Measurements from ENCODE around the gene BUD23. TPM values are rescaled to one million over a fixed set of nuclear protein-coding genes. Genes with fewer than 3 reads are reported as not detected.

The BUD23 gene
- total and polyA plus RNA-seq, 2 donors (not counting 3 experiments of a cell fraction or from before 2014, with no cell fraction given), result 62.1 to 64.6 TPM

DNA sequence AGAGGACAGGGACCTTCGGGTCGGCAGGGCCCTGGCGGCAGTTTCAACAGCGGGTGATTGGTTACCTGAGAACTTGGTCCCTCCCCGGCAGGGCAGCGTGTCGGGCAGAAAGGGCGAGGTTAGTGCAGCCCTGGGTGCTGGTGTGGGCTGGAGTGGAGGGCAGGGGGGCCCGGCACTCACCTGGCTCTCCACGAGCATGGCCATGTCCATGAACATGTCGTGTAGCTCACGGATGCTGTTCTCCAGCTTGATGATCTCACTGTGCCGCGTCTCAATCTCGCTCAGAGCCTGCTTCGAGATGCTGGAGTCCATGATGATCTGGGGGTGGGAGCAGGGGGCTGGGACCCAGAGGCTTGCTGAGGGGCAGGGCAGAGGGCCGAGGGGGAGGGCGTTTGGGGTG is 19.3 kb downstream of the BUD23 start:
- no peak for DNase-seq (ENCODE audit: low read depth, low spot score)
- ChIA-PET CTCF (interaction anchor here (1.2 to 3.2 kb wide), 5 partner anchors 10 to 96 kb away, joined by 5 to 26 read pairs (median 10); no protein-coding TSS in a partner anchor), POLR2A (interaction anchor here (0.7 kb wide), 1 partner anchor 146 kb away, joined by 5 read pairs; no protein-coding TSS in a partner anchor)
- no peaks in the 10 kb centered on the region for H3K79me2 ChIP-seq (ENCODE audit: control insufficient read depth, insufficient read depth, low read length)
- H3K4me2 ChIP-seq (ENCODE audit: insufficient read depth, low read length), result no peak overlapping the region
- no peaks in the 10 kb centered on the region for H3K27me3 ChIP-seq (ENCODE audit: control insufficient read depth in 2 of 2, insufficient read depth in 2 of 2, low read length in 2 of 2)
- no peak overlapping the region for H3K9ac ChIP-seq (replicated peaks; ENCODE audit: extremely low read depth, insufficient read depth, low read length)
- dilution Hi-C loops (cut with MboI; ENCODE audit: extremely low pct_ligation_motif_present, low sequenced_read_pairs), result no loop called here
- H3K36me3 ChIP-seq (ENCODE audit: control insufficient read depth in 2 of 2, extremely low read depth in 1 of 2, insufficient read depth in 2 of 2, low read length in 2 of 2), result peaks cover 3 to 20% of the 10 kb centered on the region in 2 experiments
- FAIRE-seq, result no peak
- H3K4me1 ChIP-seq (ENCODE audit: control insufficient read depth, extremely low read depth, insufficient read depth, low read length), result peaks cover 9% of the 10 kb centered on the region
- no peaks in the 10 kb centered on the region for H4K20me1 ChIP-seq (replicated peaks; ENCODE audit: control insufficient read depth, extremely low read depth, insufficient read depth, low read length)
- TF ChIP-seq, protein P1, sequence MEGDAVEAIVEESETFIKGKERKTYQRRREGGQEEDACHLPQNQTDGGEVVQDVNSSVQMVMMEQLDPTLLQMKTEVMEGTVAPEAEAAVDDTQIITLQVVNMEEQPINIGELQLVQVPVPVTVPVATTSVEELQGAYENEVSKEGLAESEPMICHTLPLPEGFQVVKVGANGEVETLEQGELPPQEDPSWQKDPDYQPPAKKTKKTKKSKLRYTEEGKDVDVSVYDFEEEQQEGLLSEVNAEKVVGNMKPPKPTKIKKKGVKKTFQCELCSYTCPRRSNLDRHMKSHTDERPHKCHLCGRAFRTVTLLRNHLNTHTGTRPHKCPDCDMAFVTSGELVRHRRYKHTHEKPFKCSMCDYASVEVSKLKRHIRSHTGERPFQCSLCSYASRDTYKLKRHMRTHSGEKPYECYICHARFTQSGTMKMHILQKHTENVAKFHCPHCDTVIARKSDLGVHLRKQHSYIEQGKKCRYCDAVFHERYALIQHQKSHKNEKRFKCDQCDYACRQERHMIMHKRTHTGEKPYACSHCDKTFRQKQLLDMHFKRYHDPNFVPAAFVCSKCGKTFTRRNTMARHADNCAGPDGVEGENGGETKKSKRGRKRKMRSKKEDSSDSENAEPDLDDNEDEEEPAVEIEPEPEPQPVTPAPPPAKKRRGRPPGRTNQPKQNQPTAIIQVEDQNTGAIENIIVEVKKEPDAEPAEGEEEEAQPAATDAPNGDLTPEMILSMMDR (IDR thresholded peaks at IDR 0.05; ENCODE audit: extremely low read depth in 1 of 2, insufficient read depth in 1 of 2, low read depth in 1 of 2, low read length in 2 of 2), result no peak
- no peak for TF ChIP-seq MAX (IDR thresholded peaks at IDR 0.05; ENCODE audit: insufficient read depth, insufficient read length)
- TF ChIP-seq POLR2A (IDR thresholded peaks at IDR 0.05; ENCODE audit: low read depth, low read length), result no peak
- TF ChIP-seq MYC (IDR thresholded peaks at IDR 0.05; ENCODE audit: low read depth, low read length), result no peak
- no peak for TF ChIP-seq POLR2AphosphoS5 (IDR thresholded peaks at IDR 0.05; ENCODE audit: insufficient read depth, low read depth, low read length)
- TF ChIP-seq EZH2 (IDR thresholded peaks at IDR 0.05; ENCODE audit: borderline replicate concordance, low read depth, low read length, severe bottlenecking), result no peak
- no peak for TF ChIP-seq GATA2 (IDR thresholded peaks at IDR 0.05; ENCODE audit: insufficient read depth, insufficient read length, low read depth, low read length)
- no peak for TF ChIP-seq FOS (IDR thresholded peaks at IDR 0.05; ENCODE audit: borderline replicate concordance, insufficient read depth, low read length)
- H3K27ac ChIP-seq (ENCODE audit: insufficient read depth, low read depth, low read length), result no peak overlapping the region
- H2AFZ ChIP-seq (ENCODE audit: low read depth, low read length), result no peak overlapping the region
- intact Hi-C loops (cut with micrococcal nuclease), result no loop called here
- no peak overlapping the region for H3K4me3 ChIP-seq (replicated peaks in 1 of 3; ENCODE audit: insufficient read depth in 1 of 3, low read depth in 1 of 3, low read length in 3 of 3)
- no TSS peak for BruUV-seq (replicated peaks)
- no peaks in the 10 kb centered on the region for H3K9me1 ChIP-seq (replicated peaks; ENCODE audit: control insufficient read depth, extremely low read depth, insufficient read depth, low read length)
- H3K9me3 ChIP-seq (replicated peaks; ENCODE audit: control insufficient read depth, insufficient read depth, low read length), result no peaks in the 10 kb centered on the region

Data from endothelial cell of umbilical vein (primary cell).